ENCODE data around the gene GNAT1. TPM values are rescaled to one million over a fixed set of nuclear protein-coding genes. Genes with fewer than 3 reads are reported as not detected.

The GNAT1 gene
- total RNA-seq, 1 experiment from 2014 or later, result 0.22 TPM

- no peak overlapping the region for H3K27ac ChIP-seq (ENCODE audit: low read length)
- ChIA-PET POLR2A (ENCODE audit: unreplicated experiment) (no interaction called here), CTCF (no interaction called here)
- H3K79me2 ChIP-seq (ENCODE audit: low read length), result peaks cover 92% of the 10 kb centered on the region
- intact Hi-C loops (cut with micrococcal nuclease), result no loop called here
- H3K9me2 ChIP-seq (replicated peaks; ENCODE audit: low read length), result no peaks in the 10 kb centered on the region
- no peaks in the 10 kb centered on the region for H3K9me3 ChIP-seq (ENCODE audit: low read length)
- no peak overlapping the region for H3K4me3 ChIP-seq (ENCODE audit: low read length)
- H3F3A ChIP-seq (ENCODE audit: low read length, unreplicated experiment), result peaks cover 6% of the 10 kb centered on the region
- peaks cover 10% of the 10 kb centered on the region; the same call in 1 of the 2 replicates for H3K36me3 ChIP-seq (ENCODE audit: low read depth, low read length)
- no peak overlapping the region for H3K4me2 ChIP-seq (ENCODE audit: low read length)
- H4K20me1 ChIP-seq (ENCODE audit: low read length), result peaks cover 37% of the 10 kb centered on the region
- peaks cover 31% of the 10 kb centered on the region for H3K4me1 ChIP-seq (ENCODE audit: insufficient read depth, low read length)
- no peaks in the 10 kb centered on the region for H3K27me3 ChIP-seq (ENCODE audit: low read length)
- H2AFZ ChIP-seq (ENCODE audit: low read length), result no peak overlapping the region
- DNase-seq, result no peak
- TF ChIP-seq CTCF (conservative IDR thresholded peaks at IDR 0.05; ENCODE audit: low read depth, low read length), result no peak
- TF ChIP-seq EZH2phosphoT487 (IDR thresholded peaks at IDR 0.05; ENCODE audit: borderline replicate concordance, low read length), result no peak
- TF ChIP-seq EZH2 (IDR thresholded peaks at IDR 0.05; ENCODE audit: low read length, unreplicated experiment), result no peak
- no peak for ATAC-seq
- no peak overlapping the region for H3K9ac ChIP-seq (ENCODE audit: low read length)
- no TSS peak for BruUV-seq (replicated peaks)
Observed at GRCh38 chr3:50241713-50242380, 50.4 kb downstream of the GNAT1 start.

- POLR2A ChIA-PET (ENCODE audit: unreplicated experiment), result no interaction called here
- Histone ChIP-seq H3K79me2 (ENCODE audit: low read length) (peaks cover 92% of the 10 kb centered on the region), H3K27me3 (ENCODE audit: low read length) (no peaks in the 10 kb centered on the region), H3F3A (ENCODE audit: low read length, unreplicated experiment) (peaks cover 10% of the 10 kb centered on the region), H3K27ac (ENCODE audit: low read length) (no peak overlapping the region), H2AFZ (ENCODE audit: low read length) (no peak overlapping the region), H3K9ac (ENCODE audit: low read length) (no peak overlapping the region), H3K4me3 (ENCODE audit: low read length) (no peak overlapping the region), H4K20me1 (ENCODE audit: low read length) (peaks cover 34% of the 10 kb centered on the region), H3K9me3 (ENCODE audit: low read length) (no peaks in the 10 kb centered on the region), H3K9me2 (replicated peaks; ENCODE audit: low read length) (no peaks in the 10 kb centered on the region), H3K4me2 (ENCODE audit: low read length) (no peak overlapping the region), H3K36me3 (ENCODE audit: low read depth, low read length) (peaks cover 10% of the 10 kb centered on the region; the same call in 1 of the 2 replicates), H3K4me1 (ENCODE audit: insufficient read depth, low read length) (peaks cover 36% of the 10 kb centered on the region)
- CTCF ChIA-PET, result no interaction called here
- intact Hi-C loops (cut with micrococcal nuclease), result no loop called here
- DNase-seq (no peak), ATAC-seq (no peak)
- no peak for TF ChIP-seq EZH2phosphoT487 (IDR thresholded peaks at IDR 0.05; ENCODE audit: borderline replicate concordance, low read length)
- no peak for TF ChIP-seq EZH2 (IDR thresholded peaks at IDR 0.05; ENCODE audit: low read length, unreplicated experiment)
- BruUV-seq (replicated peaks), result no TSS peak
Observed at GRCh38 chr3:50242381-50242770, 51.0 kb downstream of the GNAT1 start.

- no peak for ATAC-seq
Observed at GRCh38 chr3:50242851-50243542, 51.6 kb downstream of the GNAT1 start.

More at GRCh38 chr3:50242851-50243542, 51.6 kb downstream of the GNAT1 start:
- Histone ChIP-seq H3F3A (ENCODE audit: low read length, unreplicated experiment) (peaks cover 10% of the 10 kb centered on the region), H3K9me3 (ENCODE audit: low read length) (no peaks in the 10 kb centered on the region), H2AFZ (ENCODE audit: low read length) (no peak overlapping the region), H3K9ac (ENCODE audit: low read length) (no peak overlapping the region), H3K4me3 (ENCODE audit: low read length) (no peak overlapping the region), H3K4me1 (ENCODE audit: insufficient read depth, low read length) (peaks cover 42% of the 10 kb centered on the region), H3K27me3 (ENCODE audit: low read length) (no peaks in the 10 kb centered on the region), H3K4me2 (ENCODE audit: low read length) (no peak overlapping the region), H4K20me1 (ENCODE audit: low read length) (peaks cover 34% of the 10 kb centered on the region), H3K79me2 (ENCODE audit: low read length) (peaks cover 92% of the 10 kb centered on the region), H3K27ac (ENCODE audit: low read length) (no peak overlapping the region), H3K9me2 (replicated peaks; ENCODE audit: low read length) (no peaks in the 10 kb centered on the region), H3K36me3 (ENCODE audit: low read depth, low read length) (peaks cover 10% of the 10 kb centered on the region; the same call in 1 of the 2 replicates)
- no peak for TF ChIP-seq EZH2 (IDR thresholded peaks at IDR 0.05; ENCODE audit: low read length, unreplicated experiment)
- intact Hi-C loops (cut with micrococcal nuclease), result no loop called here
- no peak for DNase-seq
- BruUV-seq (replicated peaks), result no TSS peak
- POLR2A ChIA-PET (ENCODE audit: unreplicated experiment), result no interaction called here
- CTCF ChIA-PET, result no interaction called here
